NCI-H1092 treated with DMSO at 0.1 percent for 48 hours (cell line): ENCODE measurements around the gene ZNF624.
"Not testable (repeated sequence)": the region's sequence is repeated elsewhere in the genome, so short reads cannot be mapped to it uniquely, and the experiment has no call there.

Source experiments
- DNase-seq: peaks from one replicate; lab custom pipeline; 2025; lab: John Stamatoyannopoulos, UW

ZNF624 gene

DNA sequence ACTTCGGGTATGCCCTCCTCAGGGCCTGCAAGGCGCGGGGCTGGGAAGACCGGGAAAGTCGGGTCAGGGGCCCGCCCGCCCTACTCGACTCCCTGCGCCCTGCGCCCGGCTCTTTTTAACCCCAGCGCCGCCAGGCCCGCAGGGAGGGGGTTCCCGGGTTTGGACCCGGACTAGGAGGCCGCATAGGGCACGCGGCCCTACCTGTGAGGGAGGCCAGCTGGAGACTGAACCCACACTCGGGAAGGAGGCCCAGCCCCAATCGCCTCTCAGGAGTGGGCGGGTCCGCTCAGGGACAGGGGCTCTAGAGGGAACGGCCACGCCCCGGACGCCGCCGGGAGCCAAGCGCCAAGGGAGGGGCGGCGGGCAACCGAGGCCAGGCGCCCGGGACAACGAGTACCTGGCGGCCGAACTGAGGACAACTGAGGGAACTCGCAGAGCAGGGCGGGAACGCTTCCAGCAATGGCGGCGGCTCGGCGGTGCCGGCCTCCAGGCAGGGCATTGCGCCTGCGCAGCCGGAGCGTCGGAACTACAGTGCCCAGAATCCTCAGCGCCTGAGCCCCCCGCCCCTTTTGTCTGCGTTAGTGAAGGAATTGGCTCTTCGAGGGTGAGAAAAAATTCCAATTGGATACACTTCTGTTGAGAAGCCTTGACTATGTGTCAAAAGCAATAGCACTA lies at the start of gene ZNF624:
Gene ZNF624, minus strand, starts transcription at position 484 of the 675 bp plus-strand sequence.
- peak; percentile 88 for DNase-seq

DNA sequence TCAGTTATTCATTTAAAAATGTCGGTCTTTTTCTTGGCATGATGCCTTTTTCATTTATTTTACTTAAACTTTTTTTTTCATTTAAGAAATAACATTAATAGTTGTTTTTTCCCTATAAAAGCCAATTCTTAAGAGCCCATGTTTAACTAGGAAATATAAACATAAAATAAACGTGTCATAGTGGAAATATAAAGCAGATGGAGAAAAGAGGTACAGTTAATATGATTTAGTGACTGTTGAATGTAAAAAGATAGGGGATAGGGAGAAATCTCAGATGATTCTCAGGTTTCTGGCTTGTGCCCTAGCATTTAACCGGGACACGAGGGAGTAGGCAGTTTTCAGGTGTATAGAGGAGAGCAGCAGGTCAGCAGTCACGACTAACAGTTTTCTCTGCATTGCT lies 44.0 kb upstream of the ZNF624 start:
- not testable (repeated sequence) for DNase-seq

DNA sequence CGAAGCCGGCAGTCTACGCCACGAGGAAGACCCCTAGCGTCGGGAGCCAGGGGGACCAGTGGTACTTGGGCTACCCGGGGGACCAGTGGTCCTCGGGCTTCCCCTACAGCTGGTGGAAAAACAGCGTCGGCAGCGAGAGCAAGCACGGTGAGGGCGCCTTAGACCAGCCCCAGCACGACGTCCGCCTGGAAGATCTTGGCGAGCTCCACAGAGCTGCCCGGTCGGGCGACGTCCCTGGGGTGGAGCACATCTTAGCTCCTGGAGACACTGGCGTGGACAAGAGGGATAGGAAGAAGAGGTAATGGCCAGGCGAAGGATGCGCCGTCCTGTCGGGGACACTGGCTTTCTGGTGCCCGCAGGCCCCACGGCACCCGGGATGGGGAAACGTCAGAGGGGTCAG lies 36.8 kb upstream of the ZNF624 start:
- DNase-seq: not testable (repeated sequence)

DNA sequence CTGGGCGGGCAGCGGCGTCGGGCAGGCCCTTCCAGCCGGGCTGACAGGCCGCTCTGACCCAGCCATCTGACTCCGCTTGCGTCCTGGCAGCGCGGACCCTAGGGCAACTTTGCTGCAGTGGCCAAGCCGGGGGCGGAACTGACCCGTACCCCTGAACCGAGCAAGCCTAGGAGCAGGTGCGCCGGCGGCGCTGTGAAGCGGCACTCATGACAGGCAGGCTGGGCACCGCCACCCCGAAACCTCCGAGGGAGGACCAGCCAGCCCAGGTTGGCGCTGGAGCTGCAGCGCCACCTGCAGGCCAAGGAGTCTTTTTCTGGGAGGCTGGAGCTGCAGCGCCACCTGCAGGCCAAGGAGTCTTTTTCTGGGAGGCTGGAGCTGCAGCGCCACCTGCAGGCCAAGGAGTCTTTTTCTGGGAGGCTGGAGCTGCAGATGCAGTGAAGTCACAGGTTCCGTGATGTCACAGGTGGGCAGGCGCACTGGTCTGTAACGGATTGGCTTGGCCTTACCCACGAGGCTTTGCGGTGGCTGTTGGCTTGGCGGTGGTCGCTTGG lies 36.2 kb upstream of the ZNF624 start, which contains the start of gene CCDC144A:
Gene CCDC144A, plus strand, starts transcription at position 511 of the 551 bp plus-strand sequence. CDS start 160 bp downstream, outside the sequence.
- not testable (repeated sequence) for DNase-seq

DNA sequence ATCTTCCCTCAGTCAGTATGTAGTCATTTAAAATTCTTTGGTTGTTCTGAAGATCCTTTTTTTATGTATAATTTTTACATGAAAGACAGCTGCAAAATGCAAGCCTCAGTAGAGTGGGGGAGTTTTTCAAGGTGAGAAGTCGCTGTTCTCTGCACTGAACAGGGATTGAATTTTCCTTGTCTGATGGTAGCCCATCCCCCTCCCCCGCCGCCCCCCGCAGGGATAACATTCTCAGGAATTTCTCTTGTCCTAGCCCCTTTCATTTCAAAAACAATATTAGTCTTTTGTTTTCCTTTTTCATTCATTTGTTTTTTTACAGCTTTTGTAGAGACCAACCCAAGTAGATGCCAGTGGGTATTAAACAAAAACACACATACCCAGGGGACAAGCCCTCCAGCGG lies 33.5 kb upstream of the ZNF624 start:
- DNase-seq: not testable (repeated sequence)

DNA sequence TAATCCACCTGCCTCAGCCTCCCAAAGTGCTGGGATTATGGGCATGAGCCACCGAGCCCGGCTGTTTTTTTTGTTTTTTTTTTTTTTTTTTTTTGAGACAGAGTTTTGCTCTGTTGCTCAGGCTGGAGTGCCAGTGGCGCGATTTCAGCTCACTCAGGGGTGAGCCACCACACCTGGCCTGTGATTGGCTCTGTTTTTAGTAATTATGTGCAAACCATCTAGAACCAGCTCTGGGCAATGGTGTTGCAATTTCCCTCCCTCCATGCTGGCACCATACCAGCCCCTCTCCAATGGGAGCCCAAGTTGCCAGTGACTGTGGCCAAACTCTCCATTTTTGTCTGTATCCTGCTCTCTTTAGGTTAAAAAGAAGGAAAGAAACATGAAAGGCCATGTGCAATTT lies 32.4 kb upstream of the ZNF624 start:
- not testable (repeated sequence) for DNase-seq

DNA sequence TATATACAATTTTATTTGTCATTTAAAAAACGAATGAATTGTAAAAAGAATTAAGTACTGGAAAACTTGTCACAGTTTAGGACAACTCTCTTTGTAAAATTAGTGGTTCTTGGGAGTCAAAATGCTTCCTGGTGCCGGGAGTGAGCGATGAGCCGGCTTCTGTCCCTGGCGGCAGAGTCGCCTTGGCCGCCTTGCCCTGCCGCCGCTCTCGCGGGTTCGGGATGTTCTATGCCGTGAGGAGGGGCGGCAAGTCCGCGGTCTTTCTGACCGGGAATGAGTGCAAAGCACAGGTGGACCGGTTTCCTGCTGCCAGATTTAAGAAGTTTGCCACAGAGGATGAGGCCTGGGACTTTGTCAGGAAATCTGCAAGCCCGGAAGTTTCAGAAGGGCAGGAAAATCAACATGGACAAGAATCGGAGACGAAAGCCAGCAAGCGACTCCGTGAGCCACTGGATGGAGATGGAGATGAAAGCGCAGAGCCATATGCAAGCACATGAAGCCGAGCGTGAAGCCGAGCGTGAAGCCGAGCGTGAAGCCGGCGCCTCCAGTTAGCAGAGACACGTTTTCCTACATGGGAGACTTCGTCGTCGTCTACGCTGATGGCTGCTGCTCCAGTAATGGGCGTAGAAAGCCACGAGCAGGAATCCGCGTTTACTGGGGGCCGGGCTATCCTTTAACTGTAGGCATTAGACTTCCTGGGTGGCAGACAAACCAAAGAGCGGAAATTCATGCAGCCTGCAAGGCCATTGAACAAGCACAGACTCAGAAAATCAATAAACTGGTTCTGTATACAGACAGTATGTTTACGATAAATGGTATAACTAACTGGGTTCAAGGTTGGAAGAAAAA lies 29.9 kb upstream of the ZNF624 start:
- DNase-seq: not testable (repeated sequence)

DNA sequence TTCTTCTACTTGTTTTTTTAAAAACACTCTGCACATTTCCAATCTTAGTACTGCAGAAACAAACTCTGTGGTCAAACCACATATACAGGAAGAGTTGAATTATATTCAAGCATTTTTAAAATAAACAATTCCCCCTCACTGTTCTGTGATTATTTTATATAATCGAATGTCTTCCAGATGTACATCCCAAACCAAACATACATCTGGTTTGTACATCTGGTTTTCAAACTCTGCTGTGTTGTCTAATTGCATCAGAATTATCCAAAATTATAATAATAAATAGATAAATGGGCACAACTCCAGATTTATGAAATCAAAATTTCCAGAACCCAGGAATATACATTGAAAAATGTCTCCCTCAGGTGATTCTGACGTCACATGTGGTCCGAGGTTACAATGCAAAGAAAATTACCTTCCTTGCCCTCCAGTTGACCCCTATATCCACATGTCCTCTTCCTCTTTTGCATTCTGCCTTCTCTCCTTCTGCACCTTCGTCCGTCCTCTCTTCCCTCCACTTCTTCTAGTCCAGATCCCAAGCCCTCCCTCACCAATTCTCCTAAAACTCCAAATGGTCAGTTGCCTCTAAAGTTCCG lies 23.1 kb upstream of the ZNF624 start:
- DNase-seq: no peak

DNA sequence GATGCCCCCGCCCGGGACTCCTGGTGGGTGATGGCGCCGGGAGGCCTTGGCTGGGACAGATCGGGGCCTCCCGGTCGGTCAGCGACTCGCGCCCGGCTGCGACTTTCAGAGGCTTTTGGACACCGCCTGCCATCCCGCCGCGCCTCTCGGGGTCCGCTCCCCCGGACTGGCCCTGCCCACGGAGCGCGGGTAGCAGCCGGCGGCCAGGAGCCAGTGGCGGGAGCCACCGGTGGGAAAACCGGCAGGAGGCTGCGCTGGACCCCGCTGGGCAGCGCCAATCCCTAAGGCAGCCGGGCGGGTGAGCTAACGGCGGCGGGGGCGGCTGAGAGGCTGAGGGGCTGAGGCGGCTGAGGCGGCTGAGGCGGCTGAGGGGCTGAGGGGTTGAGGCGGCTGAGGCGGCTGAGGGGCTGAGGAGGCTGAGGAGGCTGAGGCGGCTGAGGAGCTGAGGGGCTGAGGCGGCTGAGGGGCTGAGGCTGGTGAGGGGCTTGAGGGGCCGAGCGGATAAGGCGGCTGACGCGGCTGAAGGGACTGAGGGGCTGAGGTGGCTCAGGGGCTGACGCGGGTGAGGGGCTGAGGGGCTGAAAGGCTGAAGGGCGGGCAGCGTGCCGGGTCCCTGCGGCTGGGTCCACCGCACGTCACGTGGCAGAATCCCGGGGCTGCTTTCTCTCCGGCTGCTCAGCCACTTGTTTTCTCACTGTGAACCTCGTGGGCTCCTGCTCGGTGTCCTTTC lies 13.4 kb upstream of the ZNF624 start:
- DNase-seq: peak; percentile 5

DNA sequence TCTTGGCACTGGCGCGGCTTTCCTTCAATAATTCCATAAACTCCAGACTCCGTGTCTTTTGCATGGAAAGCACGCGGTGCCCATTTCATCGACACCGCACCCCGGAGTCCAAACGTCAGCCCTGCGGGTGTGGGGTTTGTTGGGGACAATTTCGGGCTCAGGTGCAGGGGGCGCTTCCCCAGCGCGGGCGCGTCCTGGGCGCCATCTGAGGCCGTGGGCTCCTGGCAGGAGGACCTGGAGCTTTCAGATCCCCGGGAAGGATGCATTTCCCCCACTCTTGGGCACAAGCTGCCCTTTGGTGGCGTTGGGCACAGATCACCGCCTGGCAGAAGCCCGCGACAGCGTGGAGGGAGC lies 12.9 kb upstream of the ZNF624 start:
- DNase-seq: not testable (repeated sequence)

DNA sequence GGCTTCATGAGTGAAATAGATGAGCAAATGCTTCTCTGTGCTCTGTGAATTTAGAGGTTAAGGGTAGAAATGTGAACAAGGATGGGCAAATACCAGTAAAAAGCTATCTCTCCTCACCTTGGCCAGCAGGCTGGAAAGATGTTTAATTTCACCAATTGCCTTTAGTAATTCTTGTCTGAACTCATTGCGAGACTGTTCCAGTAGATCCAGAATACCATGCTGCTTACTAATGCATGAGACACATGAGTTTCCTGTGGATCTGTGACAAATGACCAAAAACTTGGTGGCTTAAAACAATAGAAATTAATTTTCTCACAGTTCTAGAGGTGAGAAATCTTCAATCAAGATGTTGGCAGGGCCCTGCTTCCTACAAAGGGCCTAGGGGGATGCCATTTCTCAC lies 9.3 kb upstream of the ZNF624 start:
- DNase-seq: no peak

DNA sequence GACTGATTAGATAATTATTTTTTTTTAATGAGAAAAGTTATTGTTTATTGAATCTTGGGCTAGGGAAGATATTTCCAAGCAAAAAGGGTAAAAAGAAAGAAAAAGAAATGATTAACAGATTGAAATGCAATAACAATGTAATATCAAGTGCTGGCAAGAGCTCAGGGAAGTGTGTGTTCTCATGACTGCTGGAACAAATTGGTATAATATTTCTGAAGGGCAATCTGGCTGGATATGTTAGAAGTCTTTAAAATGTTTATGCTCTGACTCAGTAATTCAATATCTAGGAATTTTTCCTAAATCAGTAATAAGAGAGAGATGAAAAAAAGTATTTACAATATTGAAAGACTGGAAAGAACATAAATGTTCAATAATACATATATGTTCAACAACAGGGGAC lies 7.6 kb upstream of the ZNF624 start:
- no peak for DNase-seq

DNA sequence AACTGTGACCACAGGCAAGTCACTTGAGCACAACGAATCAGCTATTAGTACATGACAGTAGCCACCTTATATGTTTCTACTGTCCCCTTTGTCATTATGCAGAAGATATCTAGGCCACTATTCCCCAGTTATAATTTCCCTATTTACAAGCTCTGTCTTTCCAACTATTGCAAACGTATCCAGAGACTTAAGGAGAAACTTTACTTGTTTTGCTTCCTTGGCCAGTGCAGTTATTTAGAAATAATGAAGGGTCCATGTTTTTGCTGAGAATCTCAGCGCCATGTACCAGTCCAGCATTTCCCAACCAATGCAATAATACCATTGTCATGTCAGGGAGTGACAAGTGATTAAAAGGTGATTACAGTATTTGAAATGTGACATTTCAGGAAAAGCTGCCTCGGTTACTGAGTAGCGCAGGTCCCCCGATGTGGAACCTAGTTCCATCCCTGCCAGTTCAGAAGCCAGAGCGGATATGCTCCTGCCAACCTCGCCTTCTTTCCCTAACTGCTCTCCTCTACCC lies 743 bp downstream of the ZNF624 start:
- DNase-seq: peak; percentile 52

DNA sequence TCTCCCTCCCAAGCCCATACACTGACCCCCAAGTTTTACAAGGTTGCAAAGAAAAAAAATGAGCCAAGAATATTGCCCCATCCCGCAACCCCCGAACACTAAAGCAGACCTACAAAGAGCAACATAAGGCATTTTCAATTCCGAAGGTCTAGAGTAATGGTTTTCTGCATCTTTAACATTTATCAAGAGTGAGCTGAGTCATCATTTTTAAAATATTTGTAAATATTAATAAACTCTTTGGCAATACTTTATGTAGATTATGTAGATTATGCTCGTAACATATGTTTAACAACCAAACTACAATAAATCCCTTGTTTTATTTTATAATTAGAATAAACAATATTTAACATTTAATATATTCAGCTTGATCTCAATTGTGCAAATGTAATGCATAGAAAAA lies 1.4 kb downstream of the ZNF624 start:
- DNase-seq: no peak

DNA sequence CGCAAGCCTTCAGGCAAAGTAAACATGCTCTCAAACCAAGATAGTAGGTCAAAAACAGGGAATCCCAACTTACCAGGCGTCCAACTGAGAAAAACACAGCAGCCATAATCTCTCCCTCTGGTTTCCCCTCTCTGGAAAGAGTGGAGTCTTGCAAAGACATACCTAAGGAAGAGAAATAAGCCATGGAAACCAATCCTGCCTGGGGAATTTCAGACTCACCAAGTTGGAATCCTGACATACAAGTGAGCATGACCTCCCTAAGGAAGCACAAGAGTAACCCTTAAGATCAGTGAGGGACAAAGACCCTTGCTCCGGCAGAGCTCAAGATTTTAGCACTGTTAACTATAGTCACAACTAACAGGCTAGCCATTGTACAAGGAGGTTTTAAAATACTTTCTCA lies 4.1 kb downstream of the ZNF624 start:
- no peak for DNase-seq

DNA sequence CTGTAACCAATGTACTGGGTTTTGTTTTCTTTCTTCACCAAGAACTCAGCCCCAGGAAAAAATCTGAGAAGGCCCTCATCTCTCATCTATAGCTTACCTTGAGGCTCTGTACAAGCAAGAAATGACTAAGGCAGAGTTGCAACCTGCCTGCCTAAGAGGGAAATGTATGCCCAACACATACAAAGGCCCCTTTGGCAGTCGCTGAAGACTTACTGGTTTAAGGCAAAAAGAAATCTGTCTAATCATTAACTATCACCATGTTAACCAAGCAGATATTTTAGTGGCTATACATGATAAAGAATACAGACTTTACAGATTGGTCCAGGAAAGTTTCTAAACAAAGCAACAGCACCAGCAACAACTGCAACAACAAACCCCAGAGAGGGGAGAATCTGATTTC lies 14.2 kb downstream of the ZNF624 start:
- no peak for DNase-seq

DNA sequence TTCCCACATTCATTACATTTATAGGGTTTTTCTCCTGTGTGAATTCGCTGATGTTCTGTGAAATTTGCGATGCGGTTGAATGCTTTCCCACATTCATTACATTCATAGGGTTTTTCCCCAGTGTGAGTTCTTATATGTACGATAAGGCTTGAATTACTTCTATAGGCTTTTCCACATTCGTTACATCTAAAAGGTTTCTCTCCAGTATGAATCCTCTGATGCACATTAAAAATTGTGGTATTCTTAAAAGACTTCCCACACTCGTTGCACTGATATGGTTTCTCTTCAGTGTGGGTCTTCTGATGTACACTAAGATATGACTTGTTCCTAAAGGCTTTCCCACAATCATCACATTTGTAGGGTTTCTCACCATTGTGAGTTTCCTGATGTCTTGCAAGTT lies 30.4 kb downstream of the ZNF624 start:
- DNase-seq: no peak

DNA sequence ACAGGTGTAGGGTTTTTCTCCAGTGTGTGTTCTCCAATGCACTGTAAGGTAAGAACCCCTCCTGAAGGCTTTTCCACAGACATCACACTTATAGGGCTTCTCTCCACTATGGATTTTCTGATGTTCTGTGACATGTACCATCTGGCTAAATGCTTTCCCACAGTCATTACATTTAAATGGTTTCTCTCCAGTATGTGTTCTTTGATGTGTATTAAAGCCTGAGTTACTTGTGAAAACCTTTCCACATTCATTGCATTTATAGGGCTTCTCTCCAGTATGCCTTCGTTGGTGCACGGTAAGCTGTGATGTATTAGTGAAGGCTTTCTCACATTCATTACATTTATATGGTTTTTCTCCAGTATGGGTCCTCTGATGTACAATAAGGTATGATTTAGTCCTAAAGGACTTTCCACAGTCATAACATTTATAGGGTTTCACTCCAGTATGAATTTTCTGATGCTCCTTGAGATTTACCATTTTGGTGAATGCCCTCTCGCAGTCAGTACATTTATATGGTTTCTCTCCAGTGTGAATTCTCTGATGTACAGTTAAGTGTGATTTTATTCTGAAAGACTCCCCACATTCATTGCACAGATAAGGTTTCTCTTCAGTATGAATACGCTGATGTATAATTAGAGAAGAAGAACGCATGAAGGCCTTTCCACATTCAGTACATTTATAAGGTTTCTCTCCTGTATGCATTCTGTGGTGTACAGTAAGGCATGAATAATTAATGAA lies 30.9 kb downstream of the ZNF624 start:
- DNase-seq: no peak

DNA sequence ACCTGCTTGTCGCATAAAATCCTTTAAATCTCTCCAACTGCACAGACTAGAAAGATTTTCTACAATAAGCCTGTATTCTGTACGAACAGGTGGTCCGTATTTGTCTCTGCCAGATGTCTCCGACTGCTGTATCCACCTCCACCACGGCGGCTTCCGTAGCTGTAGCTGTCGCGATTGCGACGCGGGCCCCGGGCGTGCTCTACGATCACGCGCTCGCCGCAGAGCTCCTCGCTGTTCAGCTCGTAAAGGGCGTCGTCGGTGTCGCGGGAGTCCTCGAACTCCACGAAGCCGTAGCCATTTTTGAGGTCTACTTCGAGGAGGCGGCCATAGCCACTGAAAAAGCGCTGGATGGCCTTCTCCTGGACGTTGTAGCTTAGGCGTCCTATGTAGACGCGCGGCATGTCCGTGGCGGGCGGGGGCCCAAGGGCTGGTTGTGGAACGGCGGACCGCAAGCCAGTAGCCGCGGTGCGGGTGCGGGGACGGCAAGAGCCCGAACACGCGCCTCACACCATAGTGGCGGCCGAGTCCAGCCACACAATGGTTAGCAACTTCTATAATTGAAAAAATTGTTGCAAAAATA lies 36.1 kb downstream of the ZNF624 start:
- no peak for DNase-seq

DNA sequence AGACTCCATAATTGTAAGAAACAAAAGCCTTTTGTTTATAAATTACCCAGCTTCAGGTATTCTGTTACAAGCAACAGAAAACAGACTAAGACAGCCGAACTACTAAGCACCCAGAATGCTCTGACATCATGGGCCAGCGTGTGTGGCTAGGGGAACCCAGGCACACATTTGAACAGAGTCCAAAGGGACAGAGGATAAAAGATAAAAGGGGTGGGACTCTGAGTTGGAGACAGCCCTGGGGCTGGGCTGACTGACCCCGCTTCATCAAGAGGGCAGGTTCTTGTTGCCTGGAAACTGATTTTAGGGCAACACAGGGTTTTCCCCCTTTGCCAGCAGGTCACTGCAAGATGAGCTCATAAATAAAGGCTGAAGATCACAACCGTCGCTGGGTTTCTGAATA lies 54.1 kb downstream of the ZNF624 start:
- no peak for DNase-seq
